DND-41 (cell line): ENCODE measurements around the gene CABS1.

Source experiments
- ATAC-seq: fragments of 200-7000 bp; cut with Tn5 transposase; 3 replicates; pipeline ENCODE4 v1.9.1; 2021; ENCODE audit warnings: low read depth; ENCODE audit not compliant: insufficient read depth
- DNase-seq: peaks from one replicate; pipeline ENCODE4 v3.0.0-alpha.2; 2020
- H2AFZ ChIP-seq: 2 replicates; pipeline ENCODE4 v1.6.0; 2012; ENCODE audit warnings: low read depth, low read length
- H3K27ac ChIP-seq: 2 replicates; pipeline ENCODE4 v1.5.1; 2012; ENCODE audit warnings: low read length, inconsistent platforms
- H3K27me3 ChIP-seq: fragments of 200-600 bp; sonication (generic); 2 replicates; pipeline ENCODE4 v1.6.0; 2012; ENCODE audit warnings: low read length, mild to moderate bottlenecking, inconsistent platforms; ENCODE audit not compliant: insufficient read depth, poor library complexity
- H3K36me3 ChIP-seq: 2 replicates; pipeline ENCODE4 v1.5.1; 2012; ENCODE audit warnings: low read length, inconsistent platforms; ENCODE audit not compliant: insufficient read depth
- H3K4me1 ChIP-seq: 2 replicates; pipeline ENCODE4 v1.5.1; 2012; ENCODE audit warnings: mild to moderate bottlenecking, low read length; ENCODE audit not compliant: insufficient read depth
- H3K4me2 ChIP-seq: 2 replicates; pipeline ENCODE4 v1.6.0; 2012; ENCODE audit warnings: mild to moderate bottlenecking, moderate library complexity, low read length, inconsistent platforms; ENCODE audit not compliant: insufficient read depth
- H3K4me3 ChIP-seq, 2 experiments: fragments of 200-600 bp in 1 of 2; shearing (Covaris generic) in 1 of 2; 2 replicates each; pipeline ENCODE4 v1.5.1; 2012 to 2016; ENCODE audit warnings: inconsistent platforms in 2 of 2, low read length in 2 of 2, mild to moderate bottlenecking in 2 of 2, low read depth in 1 of 2, moderate library complexity in 1 of 2
- H3K79me2 ChIP-seq: 2 replicates; pipeline ENCODE4 v1.6.0; 2012; ENCODE audit warnings: low read length, inconsistent platforms; ENCODE audit not compliant: insufficient read depth
- H3K9ac ChIP-seq: 2 replicates; pipeline ENCODE4 v1.6.0; 2012; ENCODE audit warnings: low read depth, mild to moderate bottlenecking, inconsistent platforms, low read length, moderate library complexity
- H3K9me3 ChIP-seq: 2 replicates; pipeline ENCODE4 v1.5.1; 2012; ENCODE audit warnings: low read length, moderate library complexity, mild to moderate bottlenecking, inconsistent platforms; ENCODE audit not compliant: insufficient read depth, severe bottlenecking
- H4K20me1 ChIP-seq: 2 replicates; pipeline ENCODE4 v1.6.0; 2012; ENCODE audit warnings: low read length; ENCODE audit not compliant: insufficient read depth
- CTCF ChIP-seq: IDR thresholded peaks from 2 replicates; pipeline ENCODE4 v1.5.1; 2012; ENCODE audit warnings: borderline replicate concordance, low read length, moderate library complexity, mild to moderate bottlenecking; ENCODE audit not compliant: poor library complexity, severe bottlenecking; ENCODE audit errors: extremely low read depth
- EZH2 ChIP-seq: IDR thresholded peaks from 3 replicates; pipeline ENCODE4 v1.6.1; 2012; ENCODE audit warnings: borderline replicate concordance, low read depth, mild to moderate bottlenecking, moderate library complexity, low read length, inconsistent platforms; ENCODE audit not compliant: severe bottlenecking

CABS1 gene

GRCh38 chr4:70359115-70359661 lies 24.4 kb downstream of the CABS1 start:
- Histone ChIP-seq H3K79me2 (no peaks in the 10 kb centered on the region), H3K9me3 (no peaks in the 10 kb centered on the region), H3K4me2 (no peak overlapping the region), H3K9ac (no peak overlapping the region), H3K36me3 (no peaks in the 10 kb centered on the region), H3K27me3 (no peaks in the 10 kb centered on the region), H2AFZ (no peak overlapping the region), H3K4me1 (no peaks in the 10 kb centered on the region), H4K20me1 (no peaks in the 10 kb centered on the region), H3K4me3 (no peak overlapping the region), H3K27ac (no peak overlapping the region)
- no peak for ATAC-seq
- TF ChIP-seq CTCF (no peak), EZH2 (no peak)
- no peak for DNase-seq

- Histone ChIP-seq H2AFZ (no peak within 1 kb of the TSS), H3K4me2 (no peak within 1 kb of the TSS), H3K4me3 (no peak within 1 kb of the TSS), H4K20me1 (no peaks in the 10 kb centered on the region), H3K36me3 (no peaks in the 10 kb centered on the region), H3K79me2 (no peaks in the 10 kb centered on the region), H3K4me1 (no peaks in the 10 kb centered on the region), H3K9ac (no peak within 1 kb of the TSS), H3K27ac (no peak within 1 kb of the TSS), H3K27me3 (no peaks in the 10 kb centered on the region), H3K9me3 (no peaks in the 10 kb centered on the region)
- TF ChIP-seq CTCF (no peak), EZH2 (no peak)
- no peak for ATAC-seq
- no peak for DNase-seq
Measured at GRCh38 chr4:70360460-70360859, 25.7 kb downstream of the CABS1 start, which contains the start of gene SMR3A. SMR3A (plus strand) TSS chr4:70360760; CDS start chr4:70362116, 1,356 bp downstream.

- TF ChIP-seq CTCF (no peak), EZH2 (no peak)
- no peak overlapping the region for H3K9ac ChIP-seq
- H3K9me3 ChIP-seq = no peaks in the 10 kb centered on the region
Measured at GRCh38 chr4:70364002-70364401, 29.2 kb downstream of the CABS1 start.

GRCh38 chr4:70365479-70365878 lies 30.7 kb downstream of the CABS1 start:
- Histone ChIP-seq H3K4me3 (no peak overlapping the region), H3K27ac (no peak overlapping the region), H3K36me3 (no peaks in the 10 kb centered on the region), H3K27me3 (no peaks in the 10 kb centered on the region), H3K4me2 (no peak overlapping the region), H3K79me2 (no peaks in the 10 kb centered on the region), H3K9ac (no peak overlapping the region), H2AFZ (no peak overlapping the region), H3K9me3 (no peaks in the 10 kb centered on the region), H4K20me1 (no peaks in the 10 kb centered on the region), H3K4me1 (no peaks in the 10 kb centered on the region)
- TF ChIP-seq CTCF (no peak), EZH2 (no peak)
- no peak for ATAC-seq
- no peak for DNase-seq

More at GRCh38 chr4:70364002-70364401, 29.2 kb downstream of the CABS1 start:
- Histone ChIP-seq H3K4me2 (no peak overlapping the region), H3K27me3 (no peaks in the 10 kb centered on the region), H4K20me1 (no peaks in the 10 kb centered on the region), H3K79me2 (no peaks in the 10 kb centered on the region), H3K4me3 (no peak overlapping the region), H2AFZ (no peak overlapping the region), H3K4me1 (no peaks in the 10 kb centered on the region), H3K36me3 (no peaks in the 10 kb centered on the region), H3K27ac (no peak overlapping the region)
- ATAC-seq = no peak
- DNase-seq = no peak
